Measurements from ENCODE around the gene PRSS38.
A peak's percentile ranks its signal among the peaks of the same experiment; 100 is the strongest.
"Not testable (repeated sequence)": the region's sequence is repeated elsewhere in the genome, so short reads cannot be mapped to it uniquely, and the experiment has no call there.

PRSS38 gene

DNA sequence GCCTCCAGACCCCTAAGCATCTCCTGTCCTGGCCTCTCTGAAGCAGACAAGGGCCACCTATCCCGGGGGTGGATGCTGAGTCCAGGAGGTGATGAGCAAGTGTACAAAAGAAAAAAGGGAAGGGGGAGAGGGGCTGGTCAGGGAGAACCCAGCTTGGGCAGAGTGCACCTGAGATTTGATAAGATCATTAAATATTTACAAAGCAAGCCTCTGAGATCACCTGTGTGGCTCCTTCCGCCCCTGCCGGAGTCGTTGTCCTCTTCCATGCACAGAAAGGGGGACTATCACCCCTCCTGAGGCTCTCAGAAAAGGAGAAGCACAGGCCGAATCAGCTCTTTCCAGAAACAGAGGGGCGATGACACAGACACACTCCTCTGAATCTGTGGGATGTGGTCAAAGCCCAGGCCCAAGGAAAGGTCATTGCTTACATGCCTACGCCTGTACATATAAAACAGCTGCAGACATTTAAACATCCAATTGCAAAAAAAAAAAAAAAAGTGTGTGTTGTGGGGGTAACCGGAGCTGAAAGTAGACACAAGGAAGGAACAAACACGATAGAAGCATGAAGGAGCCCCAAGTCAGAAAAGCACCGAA lies 30.9 kb downstream of the PRSS38 start:
- DNase-seq, result no peak

DNA sequence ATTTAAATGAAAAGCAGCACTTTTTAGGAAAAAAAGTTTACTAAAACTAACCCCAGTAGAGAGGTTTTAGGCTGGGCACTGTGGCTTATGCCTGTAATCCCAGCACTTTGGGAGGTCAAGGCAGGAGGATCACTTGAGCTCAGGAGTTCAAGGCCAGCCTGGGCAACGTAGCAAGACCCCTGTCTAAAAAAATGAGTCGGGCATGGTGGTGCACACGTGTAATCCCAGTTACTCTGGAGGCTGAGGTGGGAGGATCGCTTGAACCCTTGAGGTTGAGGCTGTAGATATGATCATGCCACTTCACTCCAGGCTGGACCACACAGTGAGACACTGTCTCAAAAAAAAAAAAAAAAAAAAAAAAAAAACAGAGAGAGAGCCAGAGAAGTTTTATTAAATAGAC lies 31.6 kb downstream of the PRSS38 start:
- not testable (repeated sequence) for DNase-seq

DNA sequence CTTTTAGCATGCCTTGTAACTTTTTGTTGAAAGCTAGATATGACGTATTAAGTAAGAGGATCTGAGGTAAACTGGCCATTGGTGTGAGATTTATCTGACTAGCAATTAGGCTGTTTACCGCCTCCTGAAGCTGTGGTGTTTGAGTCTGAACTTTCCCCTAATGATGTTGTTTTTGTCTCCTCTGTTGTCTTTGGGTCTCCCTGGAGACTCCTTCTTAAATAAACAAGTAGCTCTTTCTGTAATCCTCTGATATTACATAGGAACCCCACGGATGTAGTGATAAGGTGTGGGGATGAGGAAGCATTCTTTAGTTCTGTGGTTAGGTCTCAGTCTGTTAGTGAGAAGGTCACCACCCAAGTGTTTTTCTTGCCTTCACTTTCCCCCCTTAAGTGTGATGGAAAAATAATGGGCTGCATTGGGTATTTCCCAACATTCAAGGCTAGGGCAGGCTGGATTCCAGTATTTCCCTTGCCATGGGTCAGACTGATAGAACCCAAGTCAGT lies 33.0 kb downstream of the PRSS38 start:
- DNase-seq, result no peak

DNA sequence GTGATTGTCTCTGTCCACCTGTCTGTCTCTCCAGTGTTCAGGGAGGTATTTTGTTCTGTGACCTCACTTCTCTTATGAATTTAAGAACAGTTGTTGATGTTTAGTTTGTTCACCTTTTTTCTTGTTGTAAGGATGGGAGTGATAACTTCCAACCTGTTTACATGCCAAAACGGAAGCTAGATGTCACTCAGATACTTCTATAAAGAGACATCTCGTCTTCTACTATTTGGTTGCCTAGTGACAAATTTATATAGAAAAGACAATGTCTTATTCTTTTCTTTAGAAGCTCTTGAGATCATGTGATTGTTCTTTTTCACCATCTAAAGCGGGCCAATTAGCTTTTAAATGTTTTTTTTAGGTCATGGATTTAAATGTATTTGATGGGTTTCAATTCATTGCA lies 33.8 kb downstream of the PRSS38 start:
- peak in 1 of 2 donors; percentile 41 for DNase-seq

DNA sequence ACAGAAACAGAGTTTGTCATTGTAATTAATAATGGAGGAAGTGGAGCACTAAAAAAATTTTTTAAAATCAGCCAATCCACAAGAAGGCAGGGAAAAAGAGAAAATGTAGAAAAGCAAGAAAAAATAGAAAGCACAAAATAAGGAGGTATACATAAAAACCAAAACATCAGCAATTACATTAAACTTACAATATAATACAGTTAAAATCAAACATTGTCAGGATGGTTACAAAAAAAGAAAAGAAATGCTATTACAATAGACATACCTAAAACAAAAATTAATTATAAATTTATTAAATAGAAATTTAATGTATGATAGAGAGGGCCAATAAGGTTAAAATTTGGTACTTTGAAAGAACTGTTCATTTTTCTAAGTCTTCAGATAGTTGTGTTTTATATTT lies 38.7 kb downstream of the PRSS38 start:
- no peak for DNase-seq

DNA sequence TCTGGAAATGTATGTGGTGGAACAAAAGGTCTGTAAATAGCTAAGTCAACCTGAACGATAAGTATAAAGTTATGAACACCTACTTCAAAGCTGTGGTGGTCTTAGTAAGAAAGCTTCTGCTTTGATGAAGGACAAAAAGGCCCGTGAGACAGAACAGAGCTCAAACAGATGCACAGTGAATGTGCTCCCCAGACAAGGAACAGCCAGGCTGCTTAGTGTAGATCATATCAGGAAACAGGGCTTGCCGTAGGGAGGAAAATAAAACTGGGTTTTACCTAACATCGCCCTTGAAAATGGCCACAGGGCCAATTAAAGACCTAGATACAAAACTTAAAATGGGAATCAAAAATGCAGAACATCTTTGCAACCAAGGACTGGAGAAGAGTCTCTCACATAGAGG lies 40.2 kb downstream of the PRSS38 start:
- DNase-seq, result no peak

DNA sequence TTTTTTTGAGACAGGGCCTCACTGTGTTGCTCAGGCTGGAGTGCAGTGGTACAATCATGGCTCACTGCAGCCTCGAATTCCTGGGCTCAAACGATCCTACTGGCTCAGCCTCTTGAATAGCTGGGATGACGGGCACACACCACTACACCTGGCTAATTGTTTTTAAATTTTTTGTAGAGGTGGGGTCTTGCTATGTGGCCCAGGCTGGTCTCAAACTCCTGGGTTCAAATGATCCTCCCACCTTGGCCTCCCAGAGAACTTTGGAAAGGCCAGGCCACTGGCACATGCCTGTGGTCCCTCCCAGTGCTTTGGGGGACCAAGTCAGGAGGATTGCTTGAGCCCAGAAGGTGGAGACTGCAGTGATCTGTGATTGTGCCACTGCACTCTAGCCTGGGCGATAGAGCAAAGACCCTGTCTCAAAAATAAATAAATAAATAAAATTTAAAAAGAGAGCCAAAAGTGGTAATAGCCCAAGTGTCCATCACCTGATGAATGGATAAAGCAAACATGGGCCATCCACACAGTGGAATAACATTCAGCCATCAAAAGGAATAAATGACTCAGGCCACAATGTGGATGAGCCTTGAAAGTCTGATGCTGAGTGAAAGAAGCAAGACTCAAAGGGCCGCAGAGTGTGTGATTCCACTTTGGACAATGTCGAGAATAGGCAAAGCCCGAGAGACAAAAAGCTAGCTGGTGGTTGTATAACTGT lies 40.8 kb downstream of the PRSS38 start:
- no peak for DNase-seq

DNA sequence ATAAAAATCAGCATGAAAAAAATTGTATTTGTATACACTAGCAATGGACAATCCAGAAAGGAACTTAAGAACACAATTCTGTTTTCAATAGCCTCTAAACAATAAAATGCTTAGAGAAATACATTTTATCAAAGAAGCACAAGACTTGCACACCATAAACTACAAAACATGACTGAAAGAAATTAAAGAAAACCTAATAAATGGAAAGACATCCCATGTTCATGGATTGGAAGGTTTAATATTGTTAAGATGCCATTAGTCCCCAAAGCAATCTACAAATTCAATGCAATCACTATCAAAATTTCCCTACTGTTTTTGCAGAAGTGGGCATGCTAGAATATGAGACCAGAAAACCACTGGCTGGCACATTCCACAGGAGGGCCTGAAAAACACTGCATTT lies 49.4 kb downstream of the PRSS38 start:
- DNase-seq, result no peak

DNA sequence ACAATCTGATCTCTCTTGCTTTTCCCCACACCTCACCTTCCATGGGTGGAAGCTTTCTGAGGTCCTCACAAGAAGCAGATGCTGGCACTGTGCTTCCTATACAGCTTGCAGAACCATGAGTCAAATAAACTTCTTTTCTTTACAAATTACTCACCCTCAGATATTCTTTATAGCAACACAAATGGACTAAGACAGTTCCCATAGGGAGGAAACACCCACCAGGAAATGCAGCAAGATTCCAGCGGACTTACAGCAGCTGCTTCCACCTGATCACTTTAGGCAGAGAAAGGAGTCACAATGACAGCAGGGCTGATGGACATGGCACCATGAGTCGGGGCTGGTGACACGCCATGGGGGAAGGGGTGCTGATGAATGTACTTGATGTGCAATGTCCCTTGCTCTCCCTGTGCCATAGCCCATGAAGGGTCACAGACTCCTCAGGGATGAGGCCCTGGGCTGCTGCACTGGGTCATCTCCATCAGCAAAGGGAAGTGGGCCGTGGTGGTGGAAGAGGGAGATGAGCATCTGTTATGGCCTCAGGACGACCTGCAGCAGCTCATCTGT lies 53.9 kb downstream of the PRSS38 start:
- no peak for DNase-seq

DNA sequence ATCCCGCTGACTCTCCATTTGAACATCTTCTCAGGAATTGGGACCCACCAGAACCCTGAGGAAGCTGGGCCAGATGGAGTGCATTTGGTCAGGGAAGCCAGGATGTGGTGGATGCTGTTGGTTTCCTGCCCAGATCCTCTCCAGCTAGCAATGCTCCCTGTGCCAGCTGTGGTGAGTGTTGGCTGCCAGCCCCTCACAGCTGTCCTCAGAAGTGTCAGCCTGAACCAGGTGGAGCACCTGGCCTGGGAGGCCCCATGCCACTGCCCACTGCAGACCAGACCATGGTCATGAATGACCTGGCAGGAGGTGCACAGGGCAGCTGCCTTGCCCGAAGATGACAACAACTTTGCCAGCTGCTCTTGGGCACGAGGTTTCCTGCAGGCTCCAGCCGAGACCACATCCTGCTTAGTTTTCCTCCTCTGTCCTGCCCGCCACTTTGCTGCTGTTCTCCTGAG lies 54.4 kb downstream of the PRSS38 start:
- DNase-seq, result peak; percentile 11 to 29

DNA sequence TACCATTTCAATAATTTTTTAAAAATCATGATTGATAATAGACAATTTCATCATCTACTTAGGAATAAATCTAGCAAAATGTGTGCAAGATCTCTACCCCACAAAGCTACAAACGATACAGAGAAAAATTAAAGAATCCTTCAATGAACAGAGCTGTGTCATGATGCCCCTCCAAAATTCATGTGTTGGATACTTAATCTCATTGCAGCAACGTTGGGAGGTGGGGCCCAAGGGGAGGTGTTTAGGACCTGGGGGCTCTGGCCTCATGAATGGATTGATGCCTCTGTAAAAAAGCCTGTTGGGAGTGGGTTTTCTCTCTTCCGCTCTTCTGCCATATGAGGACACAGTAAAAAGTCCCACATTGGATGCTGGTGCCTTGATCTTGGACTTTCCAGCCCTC lies 54.9 kb downstream of the PRSS38 start:
- no peak for DNase-seq

DNA sequence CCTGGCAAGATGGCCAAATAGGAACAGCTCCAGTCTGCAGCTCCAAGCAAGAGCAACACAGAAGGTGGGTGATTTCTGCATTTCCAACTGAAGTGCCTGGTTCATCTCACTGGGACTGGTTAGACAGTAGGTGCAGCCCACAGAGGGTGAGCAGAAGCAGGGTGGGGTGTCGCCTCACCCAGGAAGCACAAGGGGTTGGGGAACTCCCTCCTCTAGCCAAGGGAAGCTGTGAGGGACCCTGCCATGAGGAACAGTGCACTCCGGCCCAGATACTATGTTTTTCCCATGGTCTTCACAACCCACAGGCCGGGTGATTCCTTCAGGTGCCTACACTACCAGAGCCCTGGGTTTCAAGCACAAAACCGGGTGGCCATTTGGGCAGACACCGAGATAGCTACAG lies 56.4 kb downstream of the PRSS38 start:
- DNase-seq, result not testable (repeated sequence)

DNA sequence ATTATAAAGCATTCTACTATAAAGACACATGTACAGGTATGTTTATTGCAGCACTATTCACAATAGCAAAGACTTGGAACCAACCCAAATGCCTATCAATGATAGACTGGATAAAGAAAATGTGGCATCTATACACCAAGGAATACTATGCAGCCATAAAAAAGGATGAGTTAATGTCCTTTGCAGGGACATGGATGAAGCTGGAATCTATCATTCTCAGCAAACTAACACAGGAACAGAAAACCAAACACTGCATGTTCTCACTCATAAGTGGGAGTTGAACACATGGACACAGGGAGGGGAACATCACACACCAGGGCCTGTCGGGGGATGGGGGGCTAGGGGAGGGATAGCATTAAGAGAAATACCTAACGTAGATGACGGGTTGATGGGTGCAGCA lies 62.3 kb downstream of the PRSS38 start:
- not testable (repeated sequence) for DNase-seq

DNA sequence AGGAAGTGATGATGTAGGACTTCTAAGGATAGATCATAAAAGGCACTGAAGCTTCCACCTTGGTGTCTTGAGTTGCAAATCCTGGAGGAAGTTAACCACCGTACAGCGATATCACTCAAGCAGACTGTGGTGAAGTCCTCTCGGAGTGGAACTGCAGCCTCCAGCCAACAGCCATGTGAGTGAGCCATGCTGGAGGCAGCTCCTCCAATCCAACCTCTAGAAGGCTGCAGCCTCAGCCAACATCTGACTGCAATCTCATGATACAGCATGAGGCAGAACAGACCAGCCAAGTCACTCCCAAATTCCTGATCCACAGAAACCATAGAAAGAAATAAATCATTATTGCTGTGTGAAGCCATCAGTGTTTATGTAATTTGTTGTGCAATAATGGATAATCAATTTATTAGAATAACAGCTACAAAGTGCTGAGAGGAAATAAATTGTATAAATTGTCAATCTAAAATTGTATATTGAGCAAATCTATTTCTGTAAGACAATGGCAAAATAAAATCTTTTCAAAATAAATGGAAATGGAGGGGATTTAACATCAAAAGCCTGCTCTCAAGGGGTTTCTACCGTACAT lies 65.0 kb downstream of the PRSS38 start:
- no peak for DNase-seq

DNA sequence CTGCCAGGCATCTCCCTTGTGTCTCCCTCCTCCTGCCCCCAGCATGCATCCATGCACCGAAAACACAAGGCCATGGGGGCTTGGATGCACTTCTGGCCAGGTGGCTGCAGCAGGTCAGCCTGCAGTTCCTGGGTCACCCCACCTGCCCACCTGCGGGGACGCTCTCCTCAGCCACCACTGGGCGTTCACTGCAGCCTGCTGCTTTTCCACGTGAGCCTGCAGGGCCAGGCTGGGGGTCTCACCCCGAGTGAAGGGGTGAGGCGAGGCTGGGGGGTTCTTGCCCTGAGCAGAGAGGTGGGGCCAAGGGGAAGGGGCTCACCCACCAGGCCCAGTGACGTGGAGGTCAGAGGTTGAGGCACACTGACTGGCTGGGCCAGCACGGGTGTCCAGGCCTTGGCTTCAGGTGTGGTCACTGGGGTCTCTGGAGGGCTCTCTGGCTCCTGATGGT lies 67.6 kb downstream of the PRSS38 start:
- DNase-seq, result peak in 1 of 2 donors; percentile 9

DNA sequence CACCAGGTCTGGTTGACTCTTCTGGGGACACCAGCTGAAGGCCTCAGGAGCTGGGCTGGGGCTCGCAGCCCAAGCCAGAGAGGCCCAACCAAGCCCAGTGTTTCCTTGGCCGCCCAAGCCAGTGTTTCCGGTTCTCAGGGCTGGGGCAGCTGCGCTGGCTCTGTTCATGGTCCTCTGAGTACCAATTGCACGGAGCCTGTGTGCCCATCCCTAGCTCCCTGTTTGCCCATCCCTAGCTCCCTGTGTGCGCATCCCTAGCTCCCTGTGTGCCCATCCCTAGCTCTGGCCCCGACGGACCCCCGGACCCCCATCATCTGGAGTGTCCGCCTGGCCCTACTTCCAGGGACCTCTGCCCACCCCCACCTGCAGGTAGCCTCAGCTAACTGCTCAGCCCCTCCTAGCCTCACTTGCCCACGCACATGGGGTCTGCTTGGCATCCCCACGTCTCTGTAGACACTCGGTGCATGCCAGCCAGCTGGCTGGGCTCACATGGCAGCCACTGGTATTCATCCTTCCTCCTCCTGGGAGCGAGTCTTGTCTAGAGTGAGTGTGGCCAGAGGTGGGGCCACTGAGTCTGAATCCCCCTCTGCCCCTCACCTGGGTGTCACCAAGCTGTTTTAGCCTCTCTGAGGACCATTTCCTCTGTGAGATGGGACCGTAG lies 68.3 kb downstream of the PRSS38 start:
- no peak for DNase-seq

DNA sequence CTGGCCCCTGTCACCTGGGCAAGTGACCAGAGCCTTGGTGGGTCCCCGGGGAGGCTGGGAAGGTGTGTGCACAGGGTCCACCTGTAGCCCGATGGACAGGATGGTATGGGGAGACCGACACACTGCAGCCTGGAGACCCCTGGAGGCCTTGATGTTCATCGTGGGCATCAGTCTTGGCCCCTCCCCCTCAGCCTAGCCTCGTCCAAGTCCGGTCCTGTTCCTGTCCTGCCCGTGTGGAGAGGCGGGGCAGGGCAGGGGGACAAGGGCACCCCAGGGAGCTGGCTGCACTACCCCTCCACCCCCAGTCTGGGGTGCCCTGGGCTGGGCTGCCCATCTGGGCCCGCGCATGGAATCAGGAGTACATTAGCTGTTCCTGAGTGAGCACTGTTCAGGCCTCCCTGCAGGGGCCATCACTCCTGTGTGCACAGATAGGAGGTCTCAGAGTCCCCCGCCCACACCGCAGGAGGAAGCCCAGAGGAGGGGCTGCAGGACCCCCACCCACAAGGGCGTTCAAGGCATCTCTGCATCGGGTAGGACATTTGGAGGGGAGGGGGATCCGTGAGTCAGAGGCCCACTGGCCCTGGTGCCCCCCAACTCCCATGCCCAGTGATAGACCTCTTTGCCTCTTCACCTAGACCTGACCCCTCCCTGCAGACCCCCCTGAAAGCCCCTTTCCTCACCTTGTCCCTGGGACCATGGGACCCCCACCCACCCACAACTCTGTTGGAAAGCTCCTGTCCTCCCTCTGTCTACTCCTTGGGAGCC lies 69.1 kb downstream of the PRSS38 start:
- DNase-seq, result peak in 1 of 2 donors; percentile 10

DNA sequence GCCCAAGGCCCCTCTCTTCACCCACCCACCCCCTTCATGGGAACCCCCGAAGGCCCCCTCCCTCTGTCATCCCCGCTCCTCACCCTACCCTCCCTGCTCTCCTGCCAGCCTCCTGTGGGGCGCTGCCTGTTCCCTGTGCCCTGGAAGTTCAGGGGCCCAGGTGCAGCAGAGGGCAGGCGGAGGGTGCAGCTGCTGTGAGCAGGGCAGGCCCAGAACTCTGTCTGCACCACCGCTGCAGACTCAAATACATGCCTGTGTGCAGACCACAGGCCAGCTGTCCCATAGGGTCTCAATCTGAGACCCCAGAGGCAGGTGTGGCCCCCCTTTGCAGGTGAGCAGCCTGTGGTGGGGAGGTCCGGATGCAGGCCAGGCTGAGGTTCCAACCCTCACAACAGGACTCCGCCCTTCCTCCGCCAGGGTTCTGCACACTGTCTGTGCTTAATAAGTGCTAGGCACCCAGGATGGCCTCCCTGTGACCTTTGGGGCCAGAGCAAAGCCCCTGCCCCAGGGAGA lies 69.7 kb downstream of the PRSS38 start:
- peak; percentile 12 to 33 for DNase-seq

DNA sequence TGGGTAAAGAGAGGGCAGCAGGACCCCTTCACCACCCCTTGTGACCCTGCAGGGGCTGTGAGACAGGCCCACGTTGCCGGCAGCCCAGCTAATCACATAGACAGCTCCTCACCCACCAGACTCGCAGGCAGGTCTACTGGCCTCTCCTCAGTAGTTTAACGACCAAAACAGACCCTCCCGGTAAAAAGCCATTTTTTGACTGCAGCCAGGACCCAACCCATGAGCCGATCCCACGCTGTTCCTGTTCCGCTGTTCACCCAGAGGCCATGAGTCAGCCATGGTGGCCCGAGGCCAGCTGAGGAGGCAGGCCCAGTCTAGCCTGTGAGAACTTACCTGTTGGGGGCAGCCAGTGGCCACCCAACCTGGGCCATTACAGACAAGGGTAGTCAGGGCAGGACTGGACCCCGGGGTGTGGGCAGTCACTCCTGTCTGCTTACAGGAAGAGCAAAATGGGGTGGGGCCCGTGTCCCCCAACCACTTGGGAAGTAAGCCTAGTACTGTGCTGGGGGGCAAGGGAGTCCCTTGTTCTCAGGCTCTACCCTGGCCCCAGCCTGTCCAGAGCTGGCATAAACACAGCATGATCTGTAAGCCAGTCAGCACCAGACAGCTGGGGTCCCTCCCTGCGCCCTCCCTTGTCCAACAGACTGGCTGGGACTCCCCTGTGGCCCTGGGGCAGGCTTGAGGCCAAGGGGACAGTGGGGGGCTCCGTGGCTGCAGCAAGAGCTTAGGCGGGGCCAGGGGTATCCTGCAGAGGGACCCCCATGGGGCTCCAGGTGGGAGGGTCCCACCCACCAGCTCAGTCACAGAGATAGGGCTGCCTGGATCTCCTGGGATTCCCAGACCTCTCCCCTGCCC lies 70.4 kb downstream of the PRSS38 start:
- DNase-seq, result peak in 1 of 2 donors; percentile 11

DNA sequence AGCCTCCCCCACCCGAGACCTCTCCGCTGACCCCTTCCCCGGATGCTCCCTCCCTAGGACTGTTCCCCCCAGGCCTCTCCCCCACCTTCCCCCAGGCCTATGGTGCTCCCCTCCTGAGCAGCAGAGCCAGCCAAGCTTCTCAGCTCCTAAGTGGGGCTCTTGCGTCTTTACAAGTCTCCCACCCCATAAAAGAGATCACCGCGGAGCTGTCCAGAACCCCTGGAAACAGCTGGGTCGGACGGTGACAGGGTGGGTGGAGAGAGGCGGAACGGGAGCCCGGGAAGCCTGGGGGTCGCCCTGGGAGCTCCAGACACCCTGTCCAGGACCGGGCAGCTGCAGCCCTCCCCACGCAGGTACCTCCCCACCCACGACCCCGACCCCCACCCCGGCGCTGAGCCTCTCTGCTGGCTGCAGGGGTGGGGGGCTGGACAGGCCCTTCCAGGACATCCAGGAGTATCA lies 71.1 kb downstream of the PRSS38 start:
- no peak for DNase-seq
